K562 (cell line): ENCODE data around the gene SLC35D3.

Source experiments
- CSDE1 ChIP-seq, 2 experiments: fragments of 450-650 bp; IDR thresholded peaks; 2 replicates each; pipeline ENCODE4 v1.6.1; 2016; ENCODE audit warnings: mild to moderate bottlenecking in 1 of 2
- CTCF ChIP-seq, 3 experiments: IDR thresholded peaks in 2 of 3; conservative IDR thresholded peaks in 1 of 3; 2 replicates each; pipeline ENCODE4 v1.5.1; 2011 to 2012; ENCODE audit warnings: low read length in 3 of 3, mild to moderate bottlenecking in 3 of 3, control low read depth in 2 of 3, improper control_type of control experiment in 1 of 3, inconsistent platforms in 1 of 3, low read depth in 1 of 3, mixed read lengths in 1 of 3, moderate library complexity in 1 of 3; ENCODE audit not compliant: insufficient read depth in 2 of 3
- DNMT1 ChIP-seq: fragments of 450-650 bp; IDR thresholded peaks from 2 replicates; pipeline ENCODE4 v1.6.1; 2016; ENCODE audit warnings: antibody characterized with exemption, mild to moderate bottlenecking
- POLR2A ChIP-seq: fragments of 450-650 bp; conservative IDR thresholded peaks from 2 replicates; pipeline ENCODE4 v1.6.1; 2016
- RBFOX2 ChIP-seq: fragments of 200-400 bp; formaldehyde crosslinking; IDR thresholded peaks from 2 replicates; pipeline ENCODE4 v1.6.1; 2017; ENCODE audit warnings: low read depth, mild to moderate bottlenecking, low read length, moderate library complexity
- SIX5 ChIP-seq, 2 experiments: IDR thresholded peaks; 2 replicates each; pipeline ENCODE4 v1.6.1; 2011; ENCODE audit warnings: low read length in 2 of 2, borderline replicate concordance in 1 of 2, low read depth in 1 of 2, mild to moderate bottlenecking in 1 of 2, moderate library complexity in 1 of 2; ENCODE audit not compliant: insufficient read depth in 1 of 2
- ZNF217 ChIP-seq: sonication (generic); formaldehyde crosslinking; IDR thresholded peaks from 2 replicates; pipeline ENCODE4 v1.8.0; 2022; ENCODE audit warnings: mild to moderate bottlenecking, missing genetic modification reagents
- ZNF699 ChIP-seq: fragments of 250-450 bp; sonication (Bioruptor Pico); IDR thresholded peaks from 2 replicates; pipeline ENCODE4 v1.8.0; 2021; ENCODE audit warnings: mild to moderate bottlenecking, moderate library complexity; ENCODE audit not compliant: insufficient replicate concordance

- no peak for TF ChIP-seq RBFOX2
- TF ChIP-seq DNMT1, result no peak
- TF ChIP-seq ZNF217, result no peak
- TF ChIP-seq CTCF (IDR thresholded peaks at IDR 0.05 in 2 of 3, conservative IDR thresholded peaks at IDR 0.05 in 1 of 3; ENCODE audit: insufficient read depth in 2 of 3, low read depth in 1 of 3, low read length in 3 of 3), result no peak
- no peak for TF ChIP-seq SIX5 (IDR thresholded peaks at IDR 0.05; ENCODE audit: borderline replicate concordance in 1 of 2, insufficient read depth in 1 of 2, low read depth in 1 of 2, low read length in 2 of 2)
- TF ChIP-seq POLR2A, result no peak
- TF ChIP-seq ZNF699 (CRISPR knock-in tag), result no peak
- no peak for TF ChIP-seq CSDE1 (IDR thresholded peaks at IDR 0.05)
Measured at GRCh38 chr6:136960781-136961180, 38.7 kb downstream of the SLC35D3 start.
